Stimulated activated CD8-positive, alpha-beta memory T cell treated with anti-CD3 and anti-CD28 coated beads, Interleukin-2, amount 100 ng/mL, for 48 hours (primary cell): ENCODE data around the gene KRI1.
A peak's percentile ranks its signal among the peaks of the same experiment; 100 is the strongest.

Experiments used
- DNase-seq, 2 donors: peaks; one replicate each; pipeline ENCODE4 v3.0.0-alpha.2; 2020; ENCODE audit warnings: low read depth in 2 of 2

The KRI1 gene

DNA sequence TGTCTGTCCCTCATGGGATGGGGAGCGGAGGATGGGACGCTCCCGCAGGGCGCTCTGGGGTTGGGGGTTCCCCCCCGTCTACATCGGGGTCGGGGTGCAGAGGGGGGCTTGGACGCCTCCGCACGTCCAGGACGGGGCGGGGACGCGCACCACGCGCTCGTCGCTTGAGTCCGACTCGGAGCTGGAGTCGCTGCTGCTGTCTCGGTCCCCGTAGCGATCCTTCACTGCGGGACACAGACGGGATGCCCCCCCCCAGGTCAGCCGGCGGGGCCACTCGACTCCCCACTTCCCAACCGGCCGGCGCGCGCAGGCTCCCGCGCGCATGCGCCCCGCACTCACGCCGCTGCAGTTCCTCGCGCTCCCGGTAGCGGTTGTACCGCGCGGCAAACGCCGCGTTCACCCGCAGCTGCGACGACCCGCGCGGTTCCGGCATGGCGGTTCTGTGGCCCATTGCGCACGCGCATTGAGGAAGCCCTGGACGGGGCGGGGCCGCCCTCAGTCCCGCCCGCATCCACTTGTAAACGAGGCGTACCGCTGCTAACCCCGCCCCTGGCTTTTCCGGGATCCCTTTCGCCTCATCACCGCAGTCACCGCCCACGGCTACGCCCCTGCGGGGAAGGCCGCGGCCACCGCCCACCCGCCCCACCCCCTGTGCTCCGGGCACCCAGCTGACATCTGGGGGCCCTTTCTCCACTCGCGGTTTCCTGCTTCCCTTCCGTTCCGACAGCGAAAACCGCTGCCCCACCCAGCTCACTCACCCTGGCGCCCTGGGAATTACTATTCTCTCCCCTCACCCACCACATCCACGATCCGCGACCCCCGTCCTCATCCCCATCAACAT, at the start of gene KRI1:
Gene KRI1, minus strand, starts transcription at position 444 of the 841 bp plus-strand sequence. Its CDS starts 11 bp downstream, at position 433.
- peak; percentile 99 for DNase-seq

GRCh38 chr19:10612499-10613119, 46.8 kb upstream of the KRI1 start:
- no peak for DNase-seq

- no peak for DNase-seq
These were observed 46.1 kb upstream of the KRI1 start for GRCh38 chr19:10611907-10612306.

DNA sequence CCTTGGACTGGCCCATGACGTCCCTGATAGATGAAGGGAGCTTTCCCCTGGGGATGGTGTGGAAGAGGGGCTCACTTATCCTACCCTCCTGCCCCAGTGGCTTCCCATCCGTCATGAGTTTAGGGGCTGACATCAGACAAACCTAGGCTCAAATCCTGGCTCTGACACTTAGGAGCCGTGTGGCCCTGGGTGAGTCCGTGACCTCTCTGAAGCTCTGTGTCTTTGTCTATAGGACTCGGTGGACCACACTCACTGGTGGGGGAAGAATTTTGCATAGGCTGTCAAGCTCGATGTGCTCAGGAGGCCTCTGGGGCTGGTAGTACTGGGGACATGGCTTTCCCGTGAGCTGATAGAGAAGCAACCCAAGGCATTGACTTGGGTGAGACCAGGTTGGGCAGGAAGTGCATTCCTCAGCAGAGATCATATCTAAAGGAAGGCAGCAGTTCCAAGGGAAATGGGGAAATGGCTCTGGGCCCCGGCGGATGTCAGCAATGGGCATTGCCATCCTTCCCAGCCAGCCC, 38.7 kb upstream of the KRI1 start:
- DNase-seq = no peak

DNA sequence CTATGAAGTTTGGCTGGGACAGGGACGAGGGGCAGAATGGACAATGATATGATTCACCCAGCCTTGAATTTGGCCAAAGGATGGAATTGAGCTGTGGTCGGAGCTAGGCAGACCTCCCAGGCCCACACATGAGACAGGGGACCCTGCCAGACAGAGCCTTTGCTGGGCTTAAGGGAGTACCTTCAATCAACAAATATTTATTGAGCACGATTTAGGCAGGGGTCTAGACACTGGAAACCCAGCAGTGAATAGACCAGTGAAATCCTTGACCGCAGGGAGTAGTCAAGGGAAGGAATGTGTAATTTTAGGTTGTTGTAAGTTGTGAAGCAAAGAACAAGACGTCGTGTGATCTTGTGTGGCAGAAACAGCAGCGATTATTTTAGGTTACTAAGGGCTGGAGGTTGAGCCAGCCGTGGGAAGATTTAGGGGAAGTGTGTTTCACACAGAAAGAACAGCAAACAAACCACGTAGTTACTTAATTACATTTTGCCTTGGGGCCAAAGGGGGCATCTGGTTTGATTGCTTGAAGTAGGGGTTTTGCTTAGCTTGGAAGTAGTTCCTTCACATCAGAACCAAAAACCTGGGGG, 38.2 kb upstream of the KRI1 start:
- no peak for DNase-seq

DNA sequence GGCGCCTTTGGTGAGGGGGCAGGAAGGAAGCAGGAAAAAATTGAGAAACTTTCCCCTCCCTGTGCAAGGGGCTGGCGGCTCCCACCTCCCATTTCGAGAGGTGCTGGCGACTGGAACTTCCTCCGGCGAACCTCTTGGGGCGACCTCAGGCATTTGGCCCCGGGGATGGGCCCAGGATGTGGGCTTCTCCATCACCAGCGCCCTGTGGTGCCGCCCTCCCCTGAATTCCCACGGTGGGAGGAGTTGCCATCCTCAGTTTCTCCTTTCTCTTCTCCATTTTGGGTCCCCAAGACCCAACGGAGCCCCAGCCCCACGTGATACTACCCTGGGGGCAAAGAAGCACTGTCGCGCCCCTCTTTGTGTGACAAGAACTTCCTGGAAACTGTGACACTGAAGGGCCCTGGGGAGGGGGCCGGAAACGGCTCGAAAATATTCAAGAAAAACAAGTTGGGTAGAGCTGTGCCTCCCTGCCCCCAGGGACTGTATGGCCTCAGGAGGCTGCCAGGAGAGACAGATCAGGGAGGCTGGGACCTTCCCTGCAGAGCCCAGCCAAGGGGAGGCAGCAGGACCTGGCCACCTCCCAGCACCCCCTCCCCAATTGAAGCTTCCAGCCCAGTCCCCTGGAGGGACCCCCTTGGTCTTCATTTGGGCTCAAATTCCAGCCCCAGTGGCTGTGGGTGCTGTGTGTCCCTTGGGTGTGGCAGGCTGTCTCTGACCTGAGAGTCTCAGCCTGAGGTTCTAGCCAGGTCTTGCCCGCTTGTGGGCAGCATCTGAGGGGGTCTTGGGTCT, 37.5 kb upstream of the KRI1 start:
- peak; percentile 56 to 57 for DNase-seq

DNA sequence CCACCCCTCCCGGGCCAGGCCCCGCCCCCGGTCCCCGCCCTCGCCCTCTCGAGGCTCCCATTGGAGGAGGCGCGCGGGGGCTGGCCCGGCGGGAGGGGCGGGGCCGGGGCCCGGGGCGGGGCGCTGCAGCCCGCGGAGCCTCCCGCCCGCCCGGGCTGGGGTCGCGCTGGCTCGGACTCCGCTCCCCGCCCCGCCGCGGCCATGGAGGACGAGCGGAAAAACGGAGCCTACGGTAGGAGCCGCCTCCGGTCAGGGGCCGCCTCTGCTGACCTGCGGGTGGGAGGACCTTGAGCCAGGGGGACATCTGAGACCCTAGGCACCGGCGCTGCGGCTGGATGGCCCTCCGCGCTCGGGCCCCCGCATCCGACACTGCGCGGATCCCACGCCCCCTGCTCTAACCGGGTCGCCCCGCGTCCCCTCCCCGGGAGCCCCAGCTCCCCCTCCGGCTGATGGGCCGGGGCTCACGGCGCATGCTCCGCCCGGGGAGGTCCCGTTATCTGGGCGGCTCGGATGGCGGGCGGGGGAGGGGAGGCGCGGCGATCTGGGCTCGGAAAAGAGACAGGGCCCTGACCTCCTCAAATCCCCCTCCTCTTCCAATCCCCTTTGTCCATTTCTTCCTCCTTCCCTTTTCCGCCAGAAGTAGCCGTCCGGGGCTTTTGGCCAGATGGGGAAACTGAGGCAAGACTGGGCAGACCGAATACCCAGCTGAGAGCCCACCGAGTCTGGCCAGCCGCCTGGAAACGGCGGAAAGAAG, 36.7 kb upstream of the KRI1 start:
- DNase-seq = peak; percentile 87 to 89

DNA sequence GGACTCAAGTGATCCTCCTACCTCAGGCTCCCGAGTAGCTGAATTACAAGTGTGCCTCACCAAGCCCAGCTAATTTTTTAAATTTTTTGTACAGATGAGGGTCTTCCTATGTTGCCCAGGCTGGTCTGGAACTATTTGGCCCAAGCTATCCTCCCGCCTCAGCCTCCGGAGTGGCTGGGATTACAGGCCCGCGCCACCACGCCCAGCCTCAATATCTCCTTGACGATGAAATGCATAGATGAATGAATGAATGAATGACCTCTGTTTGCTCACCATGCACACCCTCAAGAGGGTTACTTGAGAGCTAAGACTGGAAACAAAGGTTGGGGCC, 36.2 kb upstream of the KRI1 start:
- no peak for DNase-seq

DNA sequence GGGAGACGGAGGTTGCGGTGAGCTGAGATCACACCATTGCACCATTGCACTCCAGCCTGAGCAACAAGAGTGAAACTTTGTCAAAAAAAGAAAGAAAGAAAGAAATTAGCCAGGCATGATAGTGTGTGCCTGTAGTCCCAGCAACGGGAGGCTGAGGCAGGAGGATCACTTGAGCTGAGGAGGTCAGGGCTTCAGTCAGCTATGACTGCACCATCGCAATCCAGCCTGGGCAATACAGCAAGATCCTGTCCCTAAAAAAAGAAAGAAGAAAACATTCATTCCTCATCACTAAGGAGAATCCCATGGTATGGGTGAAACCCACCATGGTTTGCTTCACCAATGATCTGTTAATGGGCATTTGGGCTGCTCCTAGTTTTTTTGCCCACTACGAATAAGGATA, 34.3 kb upstream of the KRI1 start:
- no peak for DNase-seq

- no peak for DNase-seq
These were observed 28.2 kb upstream of the KRI1 start for GRCh38 chr19:10593820-10594637.

DNA sequence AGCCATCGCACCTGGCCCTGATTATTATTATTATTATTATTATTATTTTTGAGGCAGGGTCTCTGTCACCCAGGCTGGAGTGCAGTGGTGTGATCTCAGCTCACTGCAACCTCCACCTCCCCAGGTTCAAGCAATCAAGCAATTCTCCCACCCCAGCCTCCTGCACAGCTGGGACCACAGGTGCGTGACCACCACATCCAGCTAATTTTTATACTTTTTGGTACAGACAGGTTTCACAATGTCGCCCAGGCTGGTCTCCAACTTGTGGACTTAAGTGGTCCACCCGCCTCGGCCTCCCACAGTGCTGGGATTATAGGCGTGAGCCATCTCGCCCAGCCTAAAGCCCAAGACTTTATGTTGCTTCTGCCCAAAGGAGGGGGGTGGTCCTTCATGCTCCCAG, 27.3 kb upstream of the KRI1 start:
- no peak for DNase-seq

DNA sequence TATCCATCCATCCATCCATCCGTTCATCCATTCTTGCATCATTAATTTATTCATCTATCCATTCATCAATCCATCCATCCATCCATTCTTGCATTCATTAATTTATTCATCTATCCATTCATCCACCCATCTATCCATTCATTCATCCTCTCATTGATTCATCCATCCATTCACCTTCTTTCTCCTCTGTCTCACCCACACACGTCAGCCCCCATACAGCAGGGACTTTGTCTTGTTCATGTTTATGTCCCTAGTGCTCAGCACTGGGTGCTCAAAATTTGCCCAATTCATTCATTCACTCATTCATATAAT, 22.0 kb upstream of the KRI1 start:
- DNase-seq = no peak

DNA sequence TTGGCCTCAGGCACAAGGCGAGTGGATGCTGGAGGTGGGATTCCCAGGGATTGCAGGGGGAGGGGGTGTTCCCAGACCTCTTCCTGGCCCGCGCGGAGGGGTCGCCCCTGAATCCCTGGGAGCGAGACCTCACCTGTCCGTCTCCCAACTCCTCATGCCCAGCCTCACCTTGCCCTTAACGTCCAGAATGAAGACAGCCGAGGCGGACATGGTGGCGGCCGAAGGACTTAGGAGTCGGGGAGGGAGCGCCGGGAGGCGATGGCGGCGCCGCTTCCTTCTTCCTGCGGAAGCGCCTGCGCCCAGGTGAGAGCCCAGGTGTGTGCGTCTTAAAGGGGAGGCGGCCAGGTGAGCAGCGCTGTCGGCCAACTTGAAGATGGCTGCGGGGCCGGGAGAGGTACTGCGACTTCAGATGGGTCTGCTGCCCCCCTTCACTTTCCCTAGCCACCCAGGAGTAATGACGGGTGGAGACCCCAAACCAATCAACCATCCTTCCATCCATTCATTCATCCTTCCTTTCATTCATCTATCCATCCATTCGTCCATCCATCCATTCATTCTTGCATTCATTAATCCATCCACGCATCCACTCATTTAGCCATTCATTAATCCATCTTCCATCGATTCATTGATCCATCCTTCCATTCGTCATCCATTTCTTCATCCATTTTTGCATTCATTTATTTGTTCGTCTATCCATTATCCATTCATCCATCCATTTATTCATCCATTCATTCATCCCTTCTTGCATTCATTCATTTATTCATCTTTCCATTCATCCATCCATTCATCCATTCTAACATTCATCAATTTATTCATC, 21.4 kb upstream of the KRI1 start, which contains the start of gene AP1M2:
Gene AP1M2, minus strand, starts transcription at position 291 of the 817 bp plus-strand sequence. Its CDS starts 81 bp downstream, at position 210.
- DNase-seq = no peak

DNA sequence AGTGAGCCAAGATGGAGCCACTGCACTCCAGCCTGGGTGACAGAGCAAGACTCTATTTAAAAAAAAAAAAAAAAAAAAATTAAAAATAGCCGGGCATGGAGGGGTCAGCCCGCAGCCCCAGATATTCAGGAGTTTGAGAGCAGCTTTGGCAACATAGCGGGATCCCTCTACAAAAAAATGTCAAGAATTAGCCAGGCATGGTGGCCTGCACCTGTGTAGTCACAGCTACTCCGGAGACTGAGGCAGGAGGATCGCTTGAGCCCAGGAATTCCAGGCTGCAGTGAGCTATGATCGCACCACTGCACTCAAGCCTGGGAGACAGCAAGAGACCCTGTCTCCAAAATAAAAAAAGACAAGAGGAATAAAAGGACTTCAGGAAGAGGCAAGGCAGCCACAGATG, 20.6 kb upstream of the KRI1 start:
- DNase-seq = no peak

DNA sequence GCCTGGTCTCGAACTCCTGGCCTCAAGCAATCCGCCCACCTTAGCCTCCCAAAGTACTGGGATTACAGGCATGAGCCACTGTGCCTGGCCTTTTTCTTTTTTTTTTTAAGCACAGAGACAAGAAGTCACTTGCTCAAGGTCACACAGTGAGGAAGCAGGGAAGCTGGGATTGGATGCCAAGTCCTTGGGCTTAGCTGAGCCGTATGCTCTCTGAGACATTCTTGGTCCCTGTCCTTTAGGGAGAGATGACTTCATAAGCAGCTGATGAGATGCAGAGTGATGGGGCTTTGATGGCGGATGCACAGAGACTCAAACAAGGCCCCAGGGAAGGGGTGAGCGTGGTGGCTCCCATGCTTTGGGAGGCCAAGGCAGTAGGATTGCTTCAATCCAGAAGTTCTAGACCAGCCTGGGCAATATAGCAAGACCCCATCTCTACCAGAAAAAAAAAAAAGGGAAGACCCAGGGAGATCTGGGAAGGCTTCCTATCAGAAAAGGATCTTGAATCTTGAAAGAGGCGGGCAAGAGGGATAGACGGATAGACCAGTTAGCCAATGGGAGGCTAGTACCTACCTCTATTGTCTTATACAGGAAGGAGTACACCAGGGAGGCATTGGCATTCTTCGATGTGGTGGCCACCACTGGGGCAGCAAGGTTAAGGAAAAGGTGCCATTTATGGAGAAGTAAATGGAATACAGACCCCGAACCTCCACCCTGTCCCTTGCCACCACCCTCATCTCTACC, 17.4 kb upstream of the KRI1 start:
- DNase-seq = no peak

DNA sequence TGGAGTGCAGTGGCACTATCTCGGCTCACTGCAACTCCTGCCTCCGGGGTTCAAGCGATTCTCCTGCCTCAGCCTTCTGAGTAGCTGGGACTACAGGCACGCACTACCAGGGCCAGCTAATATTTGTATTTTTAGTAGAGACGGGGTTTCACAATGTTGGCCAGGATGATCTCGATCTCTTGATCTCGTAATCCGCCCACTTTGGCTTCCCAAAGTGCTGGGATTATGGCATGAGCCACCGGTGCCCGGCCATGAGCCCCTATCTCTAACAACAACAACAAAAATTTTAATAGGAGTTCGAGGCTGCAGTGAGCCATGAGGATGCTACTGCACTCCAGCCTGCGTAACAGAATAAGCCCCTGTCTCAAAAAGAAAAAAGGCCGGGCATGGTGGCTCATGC, 16.3 kb upstream of the KRI1 start:
- DNase-seq = no peak

DNA sequence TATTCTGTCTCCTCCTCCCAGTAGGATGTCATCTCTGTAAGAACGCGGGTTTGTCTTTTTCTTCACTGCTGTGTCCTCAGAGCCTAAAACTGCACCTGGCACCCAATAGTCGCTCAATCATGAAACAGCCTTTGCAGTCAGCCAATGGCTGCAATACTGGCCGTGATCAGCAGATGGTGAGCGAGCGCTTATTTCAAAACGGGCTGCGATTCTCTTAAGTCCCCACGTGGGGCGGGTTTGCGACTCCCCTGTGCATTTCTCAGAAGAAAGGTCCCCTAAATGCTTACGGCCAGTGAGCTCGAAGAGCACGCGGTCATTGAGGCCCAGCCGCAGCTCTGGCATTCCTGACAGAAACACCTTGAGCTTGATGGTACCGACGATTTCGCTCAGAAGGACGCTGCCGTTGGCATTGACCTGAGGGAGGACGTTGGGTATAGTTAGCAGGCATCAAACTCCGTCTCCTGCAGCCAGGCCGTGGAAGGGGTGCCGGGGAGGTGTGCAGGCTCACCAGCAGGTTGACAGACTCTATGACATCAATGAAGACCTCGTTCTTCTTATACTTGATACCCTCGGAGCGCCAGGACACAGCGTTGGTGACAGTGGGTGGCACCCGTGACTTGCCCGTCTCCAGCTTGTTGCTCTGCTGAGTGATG, 15.3 kb upstream of the KRI1 start:
- DNase-seq = peak; percentile 74 to 91

DNA sequence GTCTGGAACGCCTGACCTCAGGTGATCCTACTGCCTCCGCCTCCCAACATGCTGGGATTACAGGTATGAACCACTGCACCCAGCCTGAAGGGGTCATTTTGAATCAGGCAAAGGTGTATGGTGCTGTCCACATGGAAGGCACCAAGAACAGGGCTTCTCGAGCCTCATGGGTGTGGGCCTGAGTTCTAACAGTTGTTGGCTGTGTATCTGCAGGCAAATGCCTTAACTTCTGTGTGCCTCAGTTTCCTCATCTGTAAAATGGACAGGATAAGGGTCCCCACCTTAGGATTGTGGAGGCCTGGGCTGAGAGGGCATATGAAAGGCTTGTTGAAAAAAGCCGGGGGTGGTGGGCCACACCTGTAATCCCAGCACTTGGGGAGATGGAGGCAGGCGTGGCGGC, 12.1 kb upstream of the KRI1 start:
- no peak for DNase-seq
